Cortex of kidney (tissue), 1 donor: ENCODE data around the gene ZNF135.

ENCODE experiments used
- DNase-seq: peaks from one replicate; lab custom pipeline; 2025; lab: John Stamatoyannopoulos, UW

Gene ZNF135

GRCh38 chr19:58093071-58093470, 34.0 kb downstream of the ZNF135 start:
- DNase-seq = no peak

DNA sequence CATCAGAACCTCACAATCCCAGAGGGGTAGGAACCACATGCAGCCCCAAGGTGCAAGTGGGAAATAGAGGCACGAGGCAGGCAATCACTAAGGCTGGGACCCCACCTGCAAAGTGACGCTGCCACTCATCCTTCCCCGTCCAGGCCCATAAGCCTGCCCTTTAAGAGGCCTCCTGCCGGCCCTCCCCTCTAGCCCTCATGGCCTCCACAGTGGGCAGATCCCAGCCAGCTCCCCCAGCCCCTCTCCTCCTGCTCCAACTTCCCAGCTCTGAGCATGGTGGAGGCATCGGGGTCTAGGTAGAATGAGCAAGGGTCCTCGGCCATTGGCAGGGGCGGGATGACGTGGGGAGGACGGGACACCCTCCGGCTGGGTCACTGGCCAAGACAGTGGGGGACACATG, 36.2 kb downstream of the ZNF135 start:
- DNase-seq = no peak

DNA sequence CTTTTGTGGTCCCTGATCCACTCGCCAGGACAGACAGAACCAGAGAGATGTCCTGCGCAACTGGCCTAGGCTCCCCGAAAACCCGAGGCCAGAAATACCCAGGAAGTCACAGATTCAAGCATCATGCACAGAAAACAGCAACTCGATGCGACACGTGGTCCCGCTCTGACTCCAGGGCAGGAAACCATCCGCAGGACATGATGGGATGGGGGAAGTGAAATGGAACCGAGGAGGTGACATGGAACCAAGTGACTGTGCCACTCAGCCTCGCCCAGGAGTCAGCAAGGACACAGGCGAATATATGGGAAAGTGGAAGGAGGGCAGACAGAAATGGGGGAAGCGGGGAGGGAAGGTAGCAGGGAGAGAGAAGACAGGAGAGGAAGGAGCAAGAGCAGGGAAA, 37.8 kb downstream of the ZNF135 start:
- DNase-seq = no peak

DNA sequence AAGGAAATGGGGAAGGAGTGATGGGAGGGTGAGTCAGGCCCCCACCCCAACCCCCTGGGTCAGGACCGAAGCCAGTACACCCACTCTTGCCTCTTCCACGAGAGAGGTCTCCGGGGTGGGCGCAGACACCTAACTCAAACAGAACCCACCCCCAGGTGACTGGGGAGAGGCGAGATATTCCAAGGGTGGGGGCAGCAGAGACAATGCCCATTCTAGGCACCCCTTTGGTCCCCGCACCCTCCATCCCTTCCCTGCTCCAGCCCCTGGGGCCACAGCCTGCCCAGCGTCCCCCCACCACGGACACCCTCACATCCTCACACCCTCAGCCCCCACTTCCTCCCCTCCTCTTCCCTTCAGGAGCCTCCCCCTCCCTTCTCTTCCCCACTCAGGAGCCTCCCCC, 38.3 kb downstream of the ZNF135 start:
- no peak for DNase-seq

GRCh38 chr19:58097781-58098681, 38.9 kb downstream of the ZNF135 start, which contains the start of gene ZSCAN18:
TSS of gene ZSCAN18 (minus strand) at chr19:58098231. CDS start at chr19:58090267, 7,964 bp downstream.
- no peak for DNase-seq

GRCh38 chr19:58098682-58098998, 39.6 kb downstream of the ZNF135 start:
- DNase-seq = no peak

DNA sequence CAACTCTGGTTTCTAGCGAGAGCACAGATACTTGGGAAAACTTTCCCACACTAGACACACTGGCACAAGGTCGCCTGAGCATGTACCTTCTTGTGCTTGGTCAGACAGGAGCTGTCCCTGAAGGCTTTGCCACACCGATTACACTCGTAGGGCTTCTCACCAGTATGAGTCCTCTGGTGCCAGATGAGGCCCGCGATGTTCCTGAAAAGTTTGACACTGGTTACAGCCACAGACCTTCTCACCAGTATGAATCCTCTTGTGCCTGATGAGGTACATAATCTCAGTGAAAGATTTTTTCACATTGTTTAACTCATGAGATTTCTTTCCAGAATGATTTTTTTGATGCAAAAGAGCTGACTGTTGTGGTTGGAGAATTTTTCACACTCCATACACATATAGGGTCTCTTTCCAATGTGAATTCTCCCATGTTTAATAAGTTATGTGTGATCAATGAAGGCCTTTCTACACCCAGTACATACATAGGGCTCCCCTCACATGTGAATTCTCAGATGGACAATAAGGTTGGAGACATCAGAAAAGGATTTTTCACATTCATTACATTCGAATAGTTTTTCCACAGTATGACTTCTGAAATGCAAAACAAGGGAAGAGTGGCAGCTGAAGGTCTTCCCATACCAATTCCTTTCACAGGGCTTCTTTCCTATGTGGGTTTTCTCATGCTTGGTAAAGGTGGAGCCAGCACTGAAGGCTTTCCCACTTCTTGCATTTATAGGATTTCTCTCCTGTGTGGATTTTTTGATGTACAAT, 48.9 kb downstream of the ZNF135 start:
- no peak for DNase-seq

- no peak for DNase-seq
Observed at GRCh38 chr19:58108546-58108817, 49.4 kb downstream of the ZNF135 start.

DNA sequence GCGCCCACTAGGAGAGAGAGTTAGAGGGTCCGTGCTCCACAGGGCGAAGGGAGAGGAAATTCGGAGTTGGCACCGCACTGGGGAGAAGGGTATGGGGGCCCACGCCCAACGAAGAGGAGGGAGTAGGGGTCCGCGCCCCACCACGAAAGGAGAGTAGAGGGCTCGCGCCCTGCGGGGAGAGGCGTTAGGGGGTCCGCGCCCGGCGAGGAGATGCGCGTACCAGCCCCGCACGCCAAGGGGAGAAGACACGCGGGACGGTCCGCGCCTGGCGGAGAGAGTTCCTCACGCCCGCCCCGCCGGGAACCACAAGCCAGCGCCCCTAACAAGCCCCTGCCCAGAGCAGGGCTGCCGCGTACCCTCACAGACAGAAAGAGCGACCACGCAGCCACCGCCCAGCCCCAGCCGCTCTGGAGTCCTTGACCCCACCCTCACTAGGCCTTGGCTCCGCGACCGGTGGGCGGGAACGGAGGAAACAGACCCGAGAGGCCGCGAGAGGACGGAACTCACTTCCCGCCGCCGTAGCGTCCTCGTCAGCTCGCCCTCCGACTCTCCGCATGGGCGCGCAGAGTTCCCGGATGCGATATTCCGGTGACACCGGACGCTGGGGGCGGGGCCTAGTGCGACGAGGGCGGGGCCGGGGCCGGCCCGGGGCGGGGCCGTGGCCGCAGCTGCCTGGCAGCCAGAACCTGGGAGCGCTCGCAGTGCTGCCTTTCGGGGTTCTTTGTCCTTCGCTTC, 58.9 kb downstream of the ZNF135 start:
- no peak for DNase-seq

DNA sequence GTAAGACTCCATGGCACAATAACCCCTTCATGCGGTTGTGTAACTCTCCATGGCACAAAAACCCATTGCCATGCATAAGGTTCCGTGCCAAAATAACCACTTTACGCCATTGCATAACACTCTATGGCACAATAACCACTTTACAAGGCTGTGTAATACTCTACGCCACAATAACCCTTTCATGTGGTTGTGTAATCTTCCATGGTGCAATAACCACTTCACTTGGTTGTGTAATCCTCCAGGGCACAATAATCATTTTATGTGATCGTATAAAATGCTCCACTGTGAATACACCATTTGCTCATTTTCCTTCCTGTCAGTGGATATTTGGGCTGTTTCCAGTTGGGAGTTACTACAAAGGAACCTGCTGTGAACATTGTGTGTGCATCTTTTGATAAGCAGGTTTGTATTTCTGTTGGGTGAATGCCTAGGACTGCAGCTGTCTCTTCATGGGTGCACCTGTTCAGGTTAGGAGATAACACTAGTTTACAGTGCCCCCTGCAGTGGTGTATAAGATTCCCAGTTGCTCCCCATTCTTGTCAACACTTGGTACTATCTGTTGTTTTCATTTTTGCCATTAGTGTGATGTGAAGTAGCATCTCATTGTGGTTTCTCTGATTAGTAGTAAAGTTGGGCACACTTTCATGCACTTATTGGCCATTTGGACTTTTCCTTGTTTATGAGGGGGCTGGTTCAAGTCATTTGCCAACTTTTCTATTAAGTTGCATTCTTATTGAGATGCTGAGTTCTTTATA, 60.1 kb downstream of the ZNF135 start:
- DNase-seq = no peak
